HL-60 (cell line): Measurements from ENCODE around the gene SCN3A.

Experiments used
- DNase-seq, 2 experiments: peaks; one replicate each; pipeline ENCODE4 v3.0.0-alpha.2; 2010 to 2020; ENCODE audit warnings: low read depth in 1 of 2, low spot score in 1 of 2
- H3K27ac ChIP-seq: fragments of 250-450 bp; sonication (Bioruptor Pico); replicated peaks from 2 replicates; pipeline ENCODE4 v1.5.1; 2020; ENCODE audit warnings: mild to moderate bottlenecking, moderate library complexity
- H3K27me3 ChIP-seq: fragments of 250-450 bp; sonication (Bioruptor Pico); 2 replicates; pipeline ENCODE4 v1.5.1; 2021; ENCODE audit warnings: mild to moderate bottlenecking, moderate library complexity; ENCODE audit not compliant: insufficient read depth, poor library complexity, severe bottlenecking
- H3K4me3 ChIP-seq: replicated peaks from 2 replicates; pipeline ENCODE4 v1.5.1; 2011; ENCODE audit warnings: mild to moderate bottlenecking, control low read depth, low read length; ENCODE audit not compliant: insufficient read depth
- CTCF ChIP-seq: IDR thresholded peaks from one replicate; pipeline ENCODE4 v1.5.1; 2011; ENCODE audit warnings: low read length, control low read depth, inconsistent platforms; ENCODE audit not compliant: insufficient read depth
- GABPA ChIP-seq: IDR thresholded peaks from 2 replicates; pipeline ENCODE4 v1.6.1; 2012; ENCODE audit warnings: low read depth
- POLR2AphosphoS5 ChIP-seq: IDR thresholded peaks from 2 replicates; pipeline ENCODE4 v1.6.1; 2012; ENCODE audit warnings: low read depth
- REST ChIP-seq: IDR thresholded peaks from 2 replicates; pipeline ENCODE4 v1.6.1; 2012; ENCODE audit warnings: low read depth; ENCODE audit not compliant: insufficient replicate concordance
- SPI1 ChIP-seq: IDR thresholded peaks from 2 replicates; pipeline ENCODE4 v1.6.1; 2012; ENCODE audit warnings: low read depth, mild to moderate bottlenecking, borderline replicate concordance

The SCN3A gene

GRCh38 chr2:165202239-165202638 is 1.6 kb downstream of the SCN3A start:
- H3K27ac ChIP-seq, result no peak overlapping the region
- DNase-seq, result no peak
- no peaks in the 10 kb centered on the region for H3K27me3 ChIP-seq
- H3K4me3 ChIP-seq, result no peak overlapping the region
- TF ChIP-seq SPI1 (no peak), POLR2AphosphoS5 (no peak), REST (no peak), GABPA (no peak)

- no peak for DNase-seq
- H3K27me3 ChIP-seq, result no peaks in the 10 kb centered on the region
- TF ChIP-seq POLR2AphosphoS5 (no peak), CTCF (no peak), GABPA (no peak), SPI1 (no peak), REST (no peak)
- no peak overlapping the region for H3K4me3 ChIP-seq
- H3K27ac ChIP-seq, result no peak overlapping the region
These were observed 5.7 kb downstream of the SCN3A start for GRCh38 chr2:165198181-165198580.

GRCh38 chr2:165197346-165197745 is 6.5 kb downstream of the SCN3A start:
- Histone ChIP-seq H3K27ac (no peak overlapping the region), H3K27me3 (no peaks in the 10 kb centered on the region), H3K4me3 (no peak overlapping the region)
- TF ChIP-seq CTCF (no peak), POLR2AphosphoS5 (no peak), REST (no peak), GABPA (no peak), SPI1 (no peak)
- no peak for DNase-seq

GRCh38 chr2:165196411-165196810 is 7.4 kb downstream of the SCN3A start:
- no peak for DNase-seq
- H3K27me3 ChIP-seq, result no peaks in the 10 kb centered on the region
- no peak for TF ChIP-seq REST
- no peak for TF ChIP-seq GABPA
- TF ChIP-seq POLR2AphosphoS5, result no peak
- no peak for TF ChIP-seq CTCF
- TF ChIP-seq SPI1, result no peak
- H3K27ac ChIP-seq, result no peak overlapping the region
- no peak overlapping the region for H3K4me3 ChIP-seq
